ENCODE results near the gene IQCE.

DNA sequence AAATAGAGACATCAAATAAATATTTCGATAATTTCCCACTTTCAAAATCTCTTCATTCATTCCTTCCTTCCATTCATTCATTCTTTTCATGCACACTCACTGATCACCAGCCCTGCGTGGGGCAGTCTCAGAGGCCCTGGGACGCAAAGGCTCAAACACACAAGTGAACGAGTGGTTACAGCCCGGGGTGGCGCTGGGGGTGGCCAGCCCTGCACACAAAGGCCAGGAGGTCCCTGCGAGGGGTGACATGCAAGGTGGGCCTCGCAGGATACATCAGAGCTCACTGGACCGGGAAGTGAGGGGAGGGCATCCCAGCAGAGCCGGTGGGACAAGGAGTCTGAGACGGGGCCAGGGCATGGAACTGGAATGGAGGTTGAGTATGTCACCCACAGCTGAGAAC lies 43.1 kb downstream of the IQCE start:
- TF ChIP-seq POLR2A (IDR thresholded peaks at IDR 0.05; ENCODE audit: low read length) = no peak
- no peak for TF ChIP-seq GATA1 (IDR thresholded peaks at IDR 0.05; ENCODE audit: low read depth, low read length)

All from erythroblast (primary cell).